ENCODE results near the gene WDR77.

GRCh38 chr1:111392042-111392441 is 57.0 kb downstream of the WDR77 start:
- TF ChIP-seq CTCF (conservative IDR thresholded peaks at IDR 0.05; ENCODE audit: low read depth, low read length) (no peak), EZH2 (IDR thresholded peaks at IDR 0.05; ENCODE audit: borderline replicate concordance, low read depth, low read length, poor library complexity, severe bottlenecking) (no peak)

All from A673 (cell line).